NB4 (cell line): ENCODE results near the gene FBXO47.

Experiments used
- MAX ChIP-seq: IDR thresholded peaks from 2 replicates; pipeline ENCODE4 v1.6.1; 2011; ENCODE audit warnings: low read depth, low read length
- POLR2A ChIP-seq: IDR thresholded peaks from 2 replicates; pipeline ENCODE4 v1.6.1; 2011; ENCODE audit warnings: mild to moderate bottlenecking; ENCODE audit not compliant: insufficient read length; ENCODE audit errors: extremely low read depth

GRCh38 chr17:38970804-38971203 is 3.6 kb upstream of the FBXO47 start:
- TF ChIP-seq MAX (no peak), POLR2A (no peak)
